Measurements from ENCODE around the gene FGF14. TPM values are rescaled to one million over a fixed set of nuclear protein-coding genes. Genes with fewer than 3 reads are reported as not detected.

The FGF14 gene
- total RNA-seq, 1 donor from 2014 or later: 1.4 TPM

DNA sequence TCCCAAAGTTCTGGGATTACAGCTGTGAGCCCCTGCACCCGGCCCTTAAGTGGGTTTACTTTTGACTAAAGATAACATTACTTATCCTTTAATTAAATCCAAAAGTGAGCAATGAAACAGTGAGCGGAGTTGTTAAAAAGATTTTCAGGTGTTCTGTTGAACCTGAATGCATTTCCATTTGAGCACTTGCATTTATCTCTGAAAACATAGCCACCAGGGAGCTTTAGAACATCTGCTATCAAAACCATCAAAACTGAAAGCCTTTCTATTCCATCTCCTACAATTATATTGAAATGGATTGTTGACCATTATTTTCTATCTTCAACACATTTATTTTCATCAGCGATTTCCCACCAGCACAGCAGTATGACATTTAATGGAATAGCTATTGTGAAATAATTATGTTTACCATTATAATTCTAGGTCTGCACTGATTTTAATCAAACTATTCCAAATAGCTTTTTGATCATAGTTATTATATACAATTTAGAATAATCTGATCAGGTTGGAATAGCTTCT, 269.0 kb downstream of the FGF14 start:
- no peaks in the 10 kb centered on the region for H3K27me3 ChIP-seq
- TF ChIP-seq, protein P1, sequence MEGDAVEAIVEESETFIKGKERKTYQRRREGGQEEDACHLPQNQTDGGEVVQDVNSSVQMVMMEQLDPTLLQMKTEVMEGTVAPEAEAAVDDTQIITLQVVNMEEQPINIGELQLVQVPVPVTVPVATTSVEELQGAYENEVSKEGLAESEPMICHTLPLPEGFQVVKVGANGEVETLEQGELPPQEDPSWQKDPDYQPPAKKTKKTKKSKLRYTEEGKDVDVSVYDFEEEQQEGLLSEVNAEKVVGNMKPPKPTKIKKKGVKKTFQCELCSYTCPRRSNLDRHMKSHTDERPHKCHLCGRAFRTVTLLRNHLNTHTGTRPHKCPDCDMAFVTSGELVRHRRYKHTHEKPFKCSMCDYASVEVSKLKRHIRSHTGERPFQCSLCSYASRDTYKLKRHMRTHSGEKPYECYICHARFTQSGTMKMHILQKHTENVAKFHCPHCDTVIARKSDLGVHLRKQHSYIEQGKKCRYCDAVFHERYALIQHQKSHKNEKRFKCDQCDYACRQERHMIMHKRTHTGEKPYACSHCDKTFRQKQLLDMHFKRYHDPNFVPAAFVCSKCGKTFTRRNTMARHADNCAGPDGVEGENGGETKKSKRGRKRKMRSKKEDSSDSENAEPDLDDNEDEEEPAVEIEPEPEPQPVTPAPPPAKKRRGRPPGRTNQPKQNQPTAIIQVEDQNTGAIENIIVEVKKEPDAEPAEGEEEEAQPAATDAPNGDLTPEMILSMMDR (IDR thresholded peaks at IDR 0.05): no peak
- TF ChIP-seq EZH2phosphoT487 (IDR thresholded peaks at IDR 0.05) (no peak), EZH2 (IDR thresholded peaks at IDR 0.05) (no peak)
- no peaks in the 10 kb centered on the region for H3K36me3 Mint-ChIP-seq
- no peaks in the 10 kb centered on the region for H3F3A ChIP-seq (ENCODE audit: low read depth)
- H3K4me3 Mint-ChIP-seq: no peak overlapping the region
- no peak overlapping the region for H2AFZ ChIP-seq (replicated peaks)
- no peaks in the 10 kb centered on the region for H3K79me2 ChIP-seq (ENCODE audit: low read depth)
- H3K27ac ChIP-seq: no peak overlapping the region
- no peaks in the 10 kb centered on the region for H4K20me1 ChIP-seq (ENCODE audit: low read depth)
- no peaks in the 10 kb centered on the region for H3K4me1 Mint-ChIP-seq
- no peak overlapping the region for H3K9ac ChIP-seq
- H3K27ac Mint-ChIP-seq: no peak overlapping the region
- H3K36me3 ChIP-seq: no peaks in the 10 kb centered on the region
- no peak overlapping the region for H3K4me3 ChIP-seq
- no peak overlapping the region for H3K4me2 ChIP-seq
- no peaks in the 10 kb centered on the region for H3K27me3 Mint-ChIP-seq (ENCODE audit: insufficient read depth, low read depth)
- no peak for DNase-seq (ENCODE audit: low spot score)
- H3K4me1 ChIP-seq: no peaks in the 10 kb centered on the region
- no peaks in the 10 kb centered on the region for H3K9me3 ChIP-seq (ENCODE audit: low read depth)
- H3K9me3 Mint-ChIP-seq: no peaks in the 10 kb centered on the region

DNA sequence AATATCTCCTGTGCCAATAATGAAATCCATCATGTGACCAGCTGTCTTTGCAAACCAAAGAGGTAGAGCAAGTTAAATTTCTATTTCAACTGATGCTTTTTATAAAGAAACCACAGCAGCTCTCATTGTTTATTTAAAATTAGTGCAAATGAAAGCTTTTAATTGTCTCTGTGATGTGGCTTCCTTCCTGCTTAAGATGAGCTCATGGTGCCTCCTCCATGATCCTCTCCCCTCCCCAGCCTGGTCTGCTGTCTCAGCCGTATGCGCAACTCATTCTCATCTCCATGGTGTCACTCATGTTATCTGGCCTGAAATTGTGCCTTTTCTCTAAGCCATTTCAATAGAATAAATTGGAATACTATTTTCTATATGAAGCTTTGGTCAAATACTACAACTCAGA, 270.6 kb downstream of the FGF14 start:
- Mint-ChIP-seq H3K36me3 (no peaks in the 10 kb centered on the region), H3K4me3 (no peak overlapping the region), H3K4me1 (no peaks in the 10 kb centered on the region), H3K27me3 (ENCODE audit: insufficient read depth, low read depth) (no peaks in the 10 kb centered on the region), H3K9me3 (no peaks in the 10 kb centered on the region), H3K27ac (no peak overlapping the region)
- no peaks in the 10 kb centered on the region for H3K4me1 ChIP-seq
- H3K36me3 ChIP-seq: no peaks in the 10 kb centered on the region
- no peak overlapping the region for H3K9ac ChIP-seq
- H3K27me3 ChIP-seq: no peaks in the 10 kb centered on the region
- no peak for DNase-seq (ENCODE audit: low spot score)
- H3K4me3 ChIP-seq: no peak overlapping the region
- no peak overlapping the region for H2AFZ ChIP-seq (replicated peaks)
- no peaks in the 10 kb centered on the region for H3K9me3 ChIP-seq (ENCODE audit: low read depth)
- H4K20me1 ChIP-seq (ENCODE audit: low read depth): no peaks in the 10 kb centered on the region
- no peak overlapping the region for H3K27ac ChIP-seq
- TF ChIP-seq, protein P1 (IDR thresholded peaks at IDR 0.05): no peak
- TF ChIP-seq EZH2phosphoT487 (IDR thresholded peaks at IDR 0.05): no peak
- TF ChIP-seq EZH2 (IDR thresholded peaks at IDR 0.05): no peak
- H3K4me2 ChIP-seq: no peak overlapping the region
- no peaks in the 10 kb centered on the region for H3F3A ChIP-seq (ENCODE audit: low read depth)
- no peaks in the 10 kb centered on the region for H3K79me2 ChIP-seq (ENCODE audit: low read depth)

DNA sequence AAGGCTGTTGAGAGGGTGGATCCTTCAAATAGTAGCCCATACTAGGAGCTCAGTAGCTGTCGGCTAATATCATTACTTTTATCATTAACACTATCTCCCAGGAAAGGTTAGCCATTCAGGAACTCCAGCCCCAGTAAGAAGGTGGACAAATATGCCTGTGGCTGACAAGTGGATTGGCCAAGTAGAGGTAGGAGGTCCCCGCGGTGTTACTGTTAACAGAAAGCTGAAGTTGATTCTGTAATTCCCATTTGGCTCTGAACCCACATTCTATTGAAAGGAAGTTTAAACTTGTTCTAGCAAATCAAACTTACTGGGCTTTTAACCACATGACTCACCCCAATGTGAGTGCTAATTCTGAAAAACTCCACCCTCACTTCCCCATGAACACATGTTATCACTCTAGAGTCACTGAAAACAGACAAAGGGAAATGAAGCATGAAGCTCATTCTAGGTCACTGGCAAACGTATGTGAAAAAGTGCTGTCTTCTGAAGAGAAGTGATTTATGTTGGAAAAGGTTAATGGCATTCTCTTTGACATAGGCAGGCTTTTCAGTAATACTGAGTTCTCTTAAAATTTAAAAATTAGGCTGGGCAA, 273.5 kb downstream of the FGF14 start:
- Histone ChIP-seq H3K79me2 (ENCODE audit: low read depth) (no peaks in the 10 kb centered on the region), H3K4me3 (no peak overlapping the region), H3K36me3 (no peaks in the 10 kb centered on the region), H4K20me1 (ENCODE audit: low read depth) (no peaks in the 10 kb centered on the region), H3K9me3 (ENCODE audit: low read depth) (no peaks in the 10 kb centered on the region), H3K4me2 (no peak overlapping the region), H3K27ac (no peak overlapping the region), H3F3A (ENCODE audit: low read depth) (no peaks in the 10 kb centered on the region), H2AFZ (replicated peaks) (no peak overlapping the region), H3K27me3 (no peaks in the 10 kb centered on the region), H3K4me1 (no peaks in the 10 kb centered on the region), H3K9ac (no peak overlapping the region)
- TF ChIP-seq, protein P1 (IDR thresholded peaks at IDR 0.05): no peak
- TF ChIP-seq EZH2phosphoT487 (IDR thresholded peaks at IDR 0.05) (no peak), EZH2 (IDR thresholded peaks at IDR 0.05) (no peak)
- H3K4me3 Mint-ChIP-seq: no peak overlapping the region
- no peaks in the 10 kb centered on the region for H3K4me1 Mint-ChIP-seq
- no peaks in the 10 kb centered on the region for H3K27me3 Mint-ChIP-seq (ENCODE audit: insufficient read depth, low read depth)
- no peaks in the 10 kb centered on the region for H3K36me3 Mint-ChIP-seq
- H3K9me3 Mint-ChIP-seq: no peaks in the 10 kb centered on the region
- H3K27ac Mint-ChIP-seq: no peak overlapping the region
- DNase-seq (ENCODE audit: low spot score): no peak

Data from neural progenitor cell (in vitro differentiated cells).